ENCODE measurements around the gene ADCY7.
A peak's percentile ranks its signal among the peaks of the same experiment; 100 is the strongest.

Gene ADCY7

GRCh38 chr16:50298075-50298460 lies 31.7 kb downstream of the ADCY7 start:
- no peak for DNase-seq (ENCODE audit: low read depth)
- no peak for TF ChIP-seq CTCF (IDR thresholded peaks at IDR 0.05; ENCODE audit: control insufficient read depth, insufficient read depth, low read depth, low read length, missing control alignments)

GRCh38 chr16:50298591-50299507 lies 32.5 kb downstream of the ADCY7 start:
- TF ChIP-seq CTCF (IDR thresholded peaks at IDR 0.05; ENCODE audit: control insufficient read depth, insufficient read depth, low read depth, low read length, missing control alignments): no peak
- H3K4me3 ChIP-seq (ENCODE audit: control insufficient read depth, low read depth, low read length): no peak overlapping the region
- no peak for DNase-seq (ENCODE audit: low read depth)

More at GRCh38 chr16:50298075-50298460, 31.7 kb downstream of the ADCY7 start:
- no peak overlapping the region for H3K4me3 ChIP-seq (ENCODE audit: control insufficient read depth, low read depth, low read length)

GRCh38 chr16:50299508-50300105 lies 33.3 kb downstream of the ADCY7 start:
- H3K4me3 ChIP-seq (ENCODE audit: control insufficient read depth, low read depth, low read length): no peak overlapping the region
- TF ChIP-seq CTCF (IDR thresholded peaks at IDR 0.05; ENCODE audit: control insufficient read depth, insufficient read depth, low read depth, low read length, missing control alignments): no peak
- DNase-seq (ENCODE audit: low read depth): no peak

- no peak for TF ChIP-seq CTCF (IDR thresholded peaks at IDR 0.05; ENCODE audit: control insufficient read depth, insufficient read depth, low read depth, low read length, missing control alignments)
- DNase-seq (ENCODE audit: low read depth): peak; percentile 62
These were observed 34.7 kb downstream of the ADCY7 start for GRCh38 chr16:50300942-50301625.

GRCh38 chr16:50301626-50302471 lies 35.5 kb downstream of the ADCY7 start:
- peak; percentile 54 for DNase-seq (ENCODE audit: low read depth)
- no peak overlapping the region for H3K4me3 ChIP-seq (ENCODE audit: control insufficient read depth, low read depth, low read length)
- TF ChIP-seq CTCF (IDR thresholded peaks at IDR 0.05; ENCODE audit: control insufficient read depth, insufficient read depth, low read depth, low read length, missing control alignments): no peak

More at GRCh38 chr16:50300942-50301625, 34.7 kb downstream of the ADCY7 start:
- no peak overlapping the region for H3K4me3 ChIP-seq (ENCODE audit: control insufficient read depth, low read depth, low read length)

Data from AG09309 (cell line).